NOMO-1 (cell line): ENCODE results near the gene LENG8.
"Not testable (repeated sequence)": the region's sequence is repeated elsewhere in the genome, so short reads cannot be mapped to it uniquely, and the experiment has no call there.

Experiments used
- DNase-seq, 2 experiments: peaks; one replicate each; lab custom pipeline; 2025; ENCODE audit not compliant: unreplicated experiment in 2 of 2; lab: John Stamatoyannopoulos, UW

The LENG8 gene

DNA sequence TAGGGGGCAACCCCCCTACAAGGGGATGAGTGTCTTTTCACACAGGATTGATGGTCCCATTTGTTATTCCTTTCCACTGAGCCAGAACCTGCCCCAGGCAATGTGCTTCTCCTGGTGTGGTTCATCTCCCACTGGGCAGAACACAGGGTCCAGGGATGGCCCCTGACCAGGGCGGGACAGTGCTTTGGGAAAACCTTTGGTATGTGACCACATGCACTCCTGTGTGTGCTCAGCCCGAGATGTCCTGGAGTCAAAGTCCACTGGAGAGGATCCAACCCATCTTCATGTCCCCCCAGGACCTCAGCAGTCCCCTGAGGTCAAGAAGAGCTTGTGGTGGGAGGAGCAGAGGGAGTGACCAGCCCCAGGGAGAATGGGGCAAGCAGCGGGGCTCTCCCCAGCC lies 59.5 kb downstream of the LENG8 start:
- DNase-seq: not testable (repeated sequence)

DNA sequence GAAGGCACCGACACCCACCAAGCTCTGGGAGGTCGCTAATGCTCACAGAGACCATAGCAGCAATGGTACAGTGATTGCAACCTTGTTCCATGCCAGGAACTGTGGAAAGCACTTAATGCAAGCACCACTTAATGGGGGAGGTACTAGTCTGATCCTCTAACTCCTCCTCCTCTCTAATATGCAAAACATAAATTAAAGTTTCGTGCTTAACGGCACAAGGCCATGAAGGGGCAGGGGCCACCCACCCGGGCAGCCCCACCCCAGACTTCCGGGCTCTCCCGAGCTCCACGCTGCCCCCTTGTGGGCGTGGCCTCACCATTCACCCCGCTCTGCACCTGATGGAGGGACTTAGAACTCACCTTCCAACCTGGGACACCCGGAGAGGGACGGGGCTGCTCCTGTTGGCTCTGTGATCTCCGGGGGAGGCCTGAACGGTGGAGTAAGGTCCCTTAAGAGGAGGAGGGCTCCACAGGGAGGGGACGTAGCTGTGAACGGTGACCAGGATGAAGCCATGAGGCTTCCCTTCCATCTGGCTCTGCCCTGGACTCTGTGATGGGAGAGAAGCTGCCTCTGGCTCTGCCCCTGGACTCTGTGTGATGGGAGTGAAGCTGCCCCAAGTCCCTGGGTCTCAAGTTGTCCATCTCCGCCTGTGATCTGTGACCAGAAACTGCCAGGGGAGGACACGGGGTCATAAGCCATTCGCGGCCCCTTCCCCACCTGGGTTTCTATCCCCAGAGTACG lies 60.4 kb downstream of the LENG8 start:
- DNase-seq: not testable (repeated sequence)
